ENCODE measurements around the gene CDC73. TPM values are rescaled to one million over a fixed set of nuclear protein-coding genes. Genes with fewer than 3 reads are reported as not detected.
"Not testable (repeated sequence)": the region's sequence is repeated elsewhere in the genome, so short reads cannot be mapped to it uniquely, and the experiment has no call there.

Gene CDC73
- total RNA-seq, 2 experiments from 2014 or later: 39.0 to 45.2 TPM

DNA sequence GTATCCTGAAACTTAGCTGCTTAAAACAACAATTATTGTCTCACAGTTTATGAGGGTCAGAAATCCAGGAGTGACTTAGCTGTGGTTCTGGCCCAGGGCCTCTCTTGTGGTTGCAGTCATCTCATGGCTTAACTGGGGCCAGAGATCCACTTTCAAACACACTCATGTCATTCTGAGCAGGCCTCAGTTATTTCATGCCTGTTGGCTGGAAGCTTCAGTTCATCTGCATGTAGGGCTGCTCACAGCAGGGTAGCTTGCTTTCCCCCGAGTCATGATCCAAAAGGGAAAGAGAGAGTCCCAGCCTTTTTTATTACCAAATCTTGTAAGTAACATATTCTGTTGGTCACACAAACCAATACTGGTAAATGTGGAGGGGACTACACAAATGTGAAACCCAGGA lies 161.2 kb downstream of the CDC73 start:
- no peaks in the 10 kb centered on the region for H3K27me3 Mint-ChIP-seq (ENCODE audit: low read depth)
- no peak overlapping the region for H3K27ac Mint-ChIP-seq
- no peaks in the 10 kb centered on the region for H3K9me3 Mint-ChIP-seq
- no peak for DNase-seq
- H3K4me3 Mint-ChIP-seq: no peak overlapping the region
- H3K36me3 Mint-ChIP-seq (ENCODE audit: low read depth): peaks cover 4% of the 10 kb centered on the region
- H3K4me1 Mint-ChIP-seq (ENCODE audit: low read depth): peaks cover 15% of the 10 kb centered on the region
- intact Hi-C loops (cut with micrococcal nuclease): no loop called here
- CTCF ChIA-PET: interaction anchor here (0.6 to 0.7 kb wide), 2 partner anchors 17 to 235 kb away, joined by 3 read pairs; no protein-coding TSS in a partner anchor

DNA sequence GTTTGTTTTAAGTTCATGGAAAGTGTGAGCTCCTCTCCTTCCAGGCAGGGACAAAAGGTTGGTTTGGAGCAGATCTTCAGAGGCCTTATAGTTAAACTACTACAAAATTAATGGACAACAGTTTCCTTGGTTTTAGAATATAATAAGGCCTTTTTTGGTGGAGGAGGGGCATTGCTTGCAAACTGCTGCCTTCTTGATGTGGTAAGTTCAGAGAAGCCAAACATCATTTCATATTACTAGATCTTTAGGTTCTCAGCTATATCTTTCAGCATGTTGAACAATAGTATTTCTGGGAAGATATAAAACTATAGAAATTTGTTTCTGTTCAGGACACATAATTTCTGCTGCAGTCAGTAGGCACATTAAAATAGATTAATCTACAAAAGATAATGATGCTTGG lies 162.4 kb downstream of the CDC73 start:
- Mint-ChIP-seq H3K4me1 (ENCODE audit: low read depth) (peaks cover 15% of the 10 kb centered on the region), H3K36me3 (ENCODE audit: low read depth) (peaks cover 2% of the 10 kb centered on the region), H3K27me3 (ENCODE audit: low read depth) (no peaks in the 10 kb centered on the region), H3K4me3 (no peak overlapping the region), H3K9me3 (no peaks in the 10 kb centered on the region), H3K27ac (no peak overlapping the region)
- no peak for DNase-seq
- intact Hi-C loops (cut with micrococcal nuclease): no loop called here
- CTCF ChIA-PET: no interaction called here

DNA sequence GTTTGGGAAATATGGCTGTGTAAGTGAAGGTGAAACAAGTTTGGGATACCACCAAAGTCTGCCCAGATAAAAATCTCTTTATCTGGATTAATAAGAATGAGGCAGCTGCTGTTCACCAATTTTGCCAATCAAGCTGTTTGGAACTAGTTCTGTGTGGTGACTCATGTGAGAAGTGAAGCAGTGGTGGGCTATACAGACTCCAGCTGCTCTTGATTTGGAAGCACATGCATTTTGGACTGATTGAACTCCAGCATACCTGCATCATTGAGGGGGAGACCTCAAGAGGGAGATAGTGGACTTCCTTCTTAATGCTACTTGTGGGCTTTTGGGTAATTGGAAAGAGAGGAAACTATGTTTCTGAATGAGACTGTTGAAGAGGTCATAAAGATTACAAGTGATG lies 163.8 kb downstream of the CDC73 start:
- intact Hi-C loops (cut with micrococcal nuclease): no loop called here
- H3K27me3 Mint-ChIP-seq (ENCODE audit: low read depth): no peaks in the 10 kb centered on the region
- H3K27ac Mint-ChIP-seq: no peak overlapping the region
- CTCF ChIA-PET: no interaction called here
- H3K4me3 Mint-ChIP-seq: no peak overlapping the region
- H3K36me3 Mint-ChIP-seq (ENCODE audit: low read depth): no peaks in the 10 kb centered on the region
- no peak for DNase-seq
- no peaks in the 10 kb centered on the region for H3K9me3 Mint-ChIP-seq
- peaks cover 15% of the 10 kb centered on the region for H3K4me1 Mint-ChIP-seq (ENCODE audit: low read depth)

DNA sequence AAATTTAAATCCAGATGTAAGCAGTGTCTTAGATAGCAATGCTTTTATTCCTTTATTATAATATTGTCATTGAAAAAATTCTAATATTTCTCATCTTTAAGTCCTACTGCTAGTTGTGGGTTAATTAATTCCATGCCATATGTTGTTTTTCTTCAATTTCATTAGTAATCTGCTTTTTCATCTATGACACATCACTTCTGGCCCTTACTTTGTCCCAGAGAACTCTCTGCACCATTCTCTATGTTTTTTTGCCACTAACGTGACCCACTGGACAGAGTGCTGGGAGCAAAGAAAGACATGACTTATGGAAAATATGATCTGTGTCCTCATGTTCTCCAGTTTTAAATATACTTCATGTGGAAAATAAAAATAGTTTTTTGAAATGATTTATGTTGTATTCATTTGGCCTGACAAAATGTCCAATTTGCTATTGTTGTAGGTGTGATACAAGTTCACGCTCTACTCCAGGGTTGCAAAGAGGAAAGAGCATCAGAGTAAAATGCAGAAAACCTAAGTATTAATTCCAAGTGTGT lies 166.8 kb downstream of the CDC73 start:
- intact Hi-C loops (cut with micrococcal nuclease); H3K4me3 Mint-ChIP-seq; H3K9me3 Mint-ChIP-seq; H3K27me3 Mint-ChIP-seq (ENCODE audit: low read depth); DNase-seq; H3K27ac Mint-ChIP-seq; H3K36me3 Mint-ChIP-seq (ENCODE audit: low read depth); CTCF ChIA-PET: not testable (repeated sequence)
- peaks cover 10% of the 10 kb centered on the region for H3K4me1 Mint-ChIP-seq (ENCODE audit: low read depth)

DNA sequence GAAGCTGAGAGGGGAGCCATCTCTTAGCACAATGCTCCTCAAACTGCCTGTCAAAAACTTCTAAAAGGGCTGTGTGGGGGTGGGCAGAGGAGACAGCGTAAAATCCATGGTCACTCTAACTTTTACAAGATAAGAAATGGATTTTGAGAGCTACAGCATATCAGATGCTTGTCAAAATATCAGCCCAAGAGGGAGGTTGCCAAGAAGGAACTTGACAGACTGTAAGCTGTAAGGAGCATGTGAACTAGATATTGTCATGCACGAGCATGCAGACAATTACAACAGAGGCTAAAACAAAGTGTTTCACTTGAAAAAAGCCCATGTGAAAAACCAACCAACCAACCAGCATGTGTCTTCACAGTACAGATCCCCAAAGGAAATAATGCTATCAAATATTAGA lies 171.9 kb downstream of the CDC73 start:
- no peak for DNase-seq
- Mint-ChIP-seq H3K27me3 (ENCODE audit: low read depth) (no peaks in the 10 kb centered on the region), H3K9me3 (peaks cover 7% of the 10 kb centered on the region), H3K27ac (no peak overlapping the region), H3K4me1 (ENCODE audit: low read depth) (no peaks in the 10 kb centered on the region), H3K4me3 (no peak overlapping the region), H3K36me3 (ENCODE audit: low read depth) (peaks cover 3% of the 10 kb centered on the region)
- CTCF ChIA-PET: no interaction called here
- intact Hi-C loops (cut with micrococcal nuclease): no loop called here

DNA sequence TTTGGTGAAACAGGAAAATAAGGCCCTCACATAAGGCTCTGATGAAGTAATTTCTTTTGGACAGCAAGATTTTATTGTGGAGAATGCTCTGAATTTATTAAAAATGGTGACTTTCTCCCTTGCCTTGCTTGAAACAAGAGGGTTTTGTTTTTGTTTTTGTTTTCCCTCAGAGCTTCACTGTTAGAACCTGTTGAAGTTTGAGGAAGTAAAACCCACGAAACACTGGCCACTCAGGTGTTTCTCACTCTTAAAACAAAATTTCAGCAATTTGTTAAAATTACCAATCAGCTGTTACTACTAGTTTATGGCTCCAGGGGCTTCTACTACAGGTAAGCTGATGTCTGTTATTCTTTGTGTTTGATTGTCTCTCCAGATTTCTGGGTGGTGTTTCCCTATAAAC lies 177.2 kb downstream of the CDC73 start:
- peaks cover 7% of the 10 kb centered on the region for H3K9me3 Mint-ChIP-seq
- H3K4me3 Mint-ChIP-seq: no peak overlapping the region
- H3K4me1 Mint-ChIP-seq (ENCODE audit: low read depth): no peaks in the 10 kb centered on the region
- H3K27ac Mint-ChIP-seq: no peak overlapping the region
- intact Hi-C loops (cut with micrococcal nuclease): no loop called here
- DNase-seq: no peak
- H3K36me3 Mint-ChIP-seq (ENCODE audit: low read depth): peaks cover 3% of the 10 kb centered on the region
- CTCF ChIA-PET: no interaction called here
- H3K27me3 Mint-ChIP-seq (ENCODE audit: low read depth): no peaks in the 10 kb centered on the region

DNA sequence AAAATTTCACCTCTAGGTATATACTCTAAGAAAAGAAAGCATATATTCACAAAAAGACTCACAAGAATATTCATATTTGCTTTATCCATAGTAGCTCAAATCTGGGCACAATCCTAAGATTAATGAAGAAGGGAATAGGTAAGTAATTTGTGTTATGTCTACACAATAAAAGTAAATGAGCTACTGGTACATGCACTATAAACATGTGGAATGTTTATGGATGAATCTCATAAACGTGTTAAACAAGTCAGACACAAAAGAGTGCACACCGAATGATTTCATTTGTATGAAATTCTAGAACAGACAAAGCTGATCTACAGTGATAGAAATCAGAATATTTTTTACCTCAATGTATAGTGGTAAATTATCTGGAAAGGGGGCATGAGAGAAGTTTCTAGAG lies 179.9 kb downstream of the CDC73 start:
- DNase-seq: no peak
- Mint-ChIP-seq H3K27ac (no peak overlapping the region), H3K4me1 (ENCODE audit: low read depth) (no peaks in the 10 kb centered on the region), H3K9me3 (no peaks in the 10 kb centered on the region), H3K36me3 (ENCODE audit: low read depth) (no peaks in the 10 kb centered on the region), H3K4me3 (no peak overlapping the region), H3K27me3 (ENCODE audit: low read depth) (no peaks in the 10 kb centered on the region)
- CTCF ChIA-PET: no interaction called here
- intact Hi-C loops (cut with micrococcal nuclease): no loop called here

DNA sequence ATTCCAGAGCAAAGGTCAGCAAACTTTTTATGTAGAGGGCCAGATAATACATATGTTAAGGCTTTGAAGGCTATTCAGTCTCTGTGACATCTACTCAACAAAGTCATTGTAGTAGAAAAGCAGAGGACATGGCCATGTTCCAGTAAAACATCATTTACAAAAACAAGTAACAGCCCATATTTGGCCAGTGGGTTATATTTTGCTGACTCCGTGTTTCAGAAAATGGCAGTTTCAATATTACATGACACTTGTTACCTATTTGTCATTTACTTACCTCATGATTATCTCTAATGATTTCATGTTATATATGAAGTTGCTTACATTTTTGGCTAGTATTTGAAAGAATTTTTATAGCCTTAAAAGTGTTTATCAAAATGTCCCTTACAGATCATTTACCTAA lies 182.0 kb downstream of the CDC73 start:
- Mint-ChIP-seq H3K27me3 (ENCODE audit: low read depth) (no peaks in the 10 kb centered on the region), H3K36me3 (ENCODE audit: low read depth) (no peaks in the 10 kb centered on the region), H3K27ac (no peak overlapping the region), H3K9me3 (no peaks in the 10 kb centered on the region), H3K4me3 (no peak overlapping the region), H3K4me1 (ENCODE audit: low read depth) (no peaks in the 10 kb centered on the region)
- intact Hi-C loops (cut with micrococcal nuclease): no loop called here
- DNase-seq: no peak
- CTCF ChIA-PET: no interaction called here

Small RNAs within 50 kb of the gene (microRNA-seq; reads per million reads assigned to microRNA genes)
- gene MIR1278 (ENCODE audit: borderline microRNAs expressed, borderline replicate concordance): not detected

Other genes with a start within 250 kb of the CDC73 start
- gene UCHL5, start 62.7 kb upstream of the CDC73 start, total RNA-seq: 10 to 100 TPM; 63.4 to 68.8 TPM
- gene RO60, start 62.4 kb upstream of the CDC73 start, total RNA-seq: 10 to 100 TPM; 42.8 to 48.0 TPM
- gene GLRX2, start 16.6 kb upstream of the CDC73 start, total RNA-seq: 10 to 100 TPM; 16.5 to 18.5 TPM
- not detected for gene B3GALT2, start 64.6 kb downstream of the CDC73 start, total RNA-seq

Data from activated naive CD4-positive, alpha-beta T cell treated with anti-CD3 and anti-CD28 coated beads for 36 hours (primary cell).